BJ (cell line): ENCODE measurements around the gene STAT2. TPM values are rescaled to one million over a fixed set of nuclear protein-coding genes. Genes with fewer than 3 reads are reported as not detected.

Source experiments
- CTCF ChIA-PET: fragments of 350-600 bp; formaldehyde crosslinking; extraction: SDS; loops from one replicate; lab custom pipeline; 2021; ENCODE audit warnings: antibody characterized with exemption, inconsistent platforms; lab: Yijun Ruan, JAX
- POLR2A ChIA-PET: fragments of 300-600 bp; sonication (Branson Sonifier 250); formaldehyde crosslinking; extraction: SDS; loops from one replicate; lab custom pipeline; 2021; ENCODE audit warnings: antibody characterized with exemption; lab: Charles Lee
- DNase-seq: peaks from one replicate; pipeline ENCODE4 v3.0.0-alpha.2; 2011; ENCODE audit warnings: low read depth
- H3K27me3 ChIP-seq: 2 replicates; pipeline ENCODE4 v1.6.0; 2011; ENCODE audit warnings: low read length; ENCODE audit not compliant: control insufficient read depth, insufficient read depth
- H3K36me3 ChIP-seq: 2 replicates; pipeline ENCODE4 v1.5.1; 2011; ENCODE audit warnings: low read length; ENCODE audit not compliant: control insufficient read depth, insufficient read depth
- H3K4me3 ChIP-seq: 2 replicates; pipeline ENCODE4 v1.5.1; 2011; ENCODE audit warnings: low read depth, mild to moderate bottlenecking, control low read depth, low read length
- CTCF ChIP-seq: IDR thresholded peaks from 2 replicates; pipeline ENCODE4 v1.5.1; 2011; ENCODE audit warnings: low read depth, mild to moderate bottlenecking, control low read depth, inconsistent platforms, low read length, moderate library complexity; ENCODE audit not compliant: insufficient read depth
- polyA plus RNA-seq: library from polyadenylated mRNA; depleted of rRNA; stranded (reverse); fragments of >200 nt; gene quantifications from 2 replicates; pipeline ENCODE4 v1.2.3, GENCODE V29; 2011; rRNA removed
- small RNA-seq: library from RNA; depleted of rRNA; stranded (forward); fragments of <200 nt; gene quantifications from one replicate; pipeline ENCODE3, GENCODE V24; 2012; ENCODE audit warnings: low replicate concordance, low read depth; ENCODE audit not compliant: insufficient read length

The STAT2 gene
- polyA plus RNA-seq, 1 experiment: 154 TPM

GRCh38 chr12:56299308-56299852, 60.5 kb downstream of the STAT2 start:
- peaks cover 1% of the 10 kb centered on the region; the same call in 1 of the 2 replicates for H3K36me3 ChIP-seq
- H3K27me3 ChIP-seq: no peaks in the 10 kb centered on the region
- no peak for DNase-seq
- peak overlapping the region; percentile 85 for H3K4me3 ChIP-seq
- ChIA-PET CTCF (interaction anchor here (1.3 to 2.4 kb wide), 4 partner anchors 9 to 180 kb away, joined by 3 to 7 read pairs (median 6); partner anchors contain the start of gene COQ10A), POLR2A (no interaction called here)
- no peak for TF ChIP-seq CTCF

- H3K36me3 ChIP-seq: no peaks in the 10 kb centered on the region
- ChIA-PET CTCF (interaction anchor here (1.3 to 2.4 kb wide), 5 partner anchors 9 to 179 kb away, joined by 3 to 7 read pairs (median 6); partner anchors contain the start of gene ANKRD52), POLR2A (no interaction called here)
- H3K4me3 ChIP-seq: peak overlapping the region; percentile 85
- DNase-seq: no peak
- TF ChIP-seq CTCF: no peak
- H3K27me3 ChIP-seq: no peaks in the 10 kb centered on the region
These were observed 61.1 kb downstream of the STAT2 start for GRCh38 chr12:56298828-56299227.

GRCh38 chr12:56297400-56297799, 62.5 kb downstream of the STAT2 start:
- Histone ChIP-seq H3K4me3 (no peak overlapping the region), H3K36me3 (no peaks in the 10 kb centered on the region), H3K27me3 (no peaks in the 10 kb centered on the region)
- CTCF ChIA-PET: interaction anchor here (0.6 to 1.8 kb wide), 4 partner anchors 12 to 108 kb away, joined by 3 to 6 read pairs (median 4); partner anchors contain the start of genes ANKRD52, IL23A and SMARCC2
- POLR2A ChIA-PET: no interaction called here
- DNase-seq: no peak
- TF ChIP-seq CTCF: no peak

- DNase-seq: no peak
- POLR2A ChIA-PET: no interaction called here
- Histone ChIP-seq H3K36me3 (no peaks in the 10 kb centered on the region), H3K4me3 (no peak overlapping the region), H3K27me3 (no peaks in the 10 kb centered on the region)
- CTCF ChIA-PET: interaction anchor here (0.7 to 1.1 kb wide), 2 partner anchors 12 to 107 kb away, joined by 3 to 4 read pairs; partner anchors contain the start of gene SMARCC2
- TF ChIP-seq CTCF: no peak
These were observed 63.6 kb downstream of the STAT2 start for GRCh38 chr12:56296295-56296694.

GRCh38 chr12:56293795-56294194, 66.1 kb downstream of the STAT2 start:
- POLR2A ChIA-PET: no interaction called here
- H3K4me3 ChIP-seq: no peak overlapping the region
- DNase-seq: no peak
- no peak for TF ChIP-seq CTCF
- no peaks in the 10 kb centered on the region for H3K27me3 ChIP-seq
- no peaks in the 10 kb centered on the region for H3K36me3 ChIP-seq
- CTCF ChIA-PET: interaction anchor here (0.8 to 1.1 kb wide), 2 partner anchors 10 to 171 kb away, joined by 3 read pairs; no protein-coding TSS in a partner anchor

Small RNAs within 50 kb of the gene (small RNA-seq; reads per million reads assigned to genes)
- not detected for gene RNU7-40P

Other genes starting within 250 kb of the STAT2 start
- 5,645 and 7,867 TPM in 2 replicates for gene RPL41, start 243.5 kb downstream of the STAT2 start, polyA plus RNA-seq
- gene ZC3H10, start 241.8 kb downstream of the STAT2 start, polyA plus RNA-seq: 1.4 and 1.6 TPM in 2 replicates
- gene ESYT1, start 231.8 kb downstream of the STAT2 start, polyA plus RNA-seq: 180 and 264 TPM in 2 replicates
- 74.1 and 75.4 TPM in 2 replicates for gene MYL6B, start 207.5 kb downstream of the STAT2 start, polyA plus RNA-seq
- 5,667 and 6,879 TPM in 2 replicates for gene MYL6, start 201.7 kb downstream of the STAT2 start, polyA plus RNA-seq
- gene SMARCC2, start 170.6 kb downstream of the STAT2 start, polyA plus RNA-seq: 60.7 and 72.6 TPM in 2 replicates
- 212 and 338 TPM in 2 replicates for gene RNF41, start 138.2 kb downstream of the STAT2 start, polyA plus RNA-seq
- gene NABP2, start 135.8 kb downstream of the STAT2 start, polyA plus RNA-seq: 47.5 and 52.0 TPM in 2 replicates
- not detected in 2 replicates for gene SLC39A5, start 130.1 kb downstream of the STAT2 start, polyA plus RNA-seq
- gene ANKRD52, start 101.7 kb downstream of the STAT2 start, polyA plus RNA-seq: 21.0 and 26.8 TPM in 2 replicates
- 13.7 and 14.1 TPM in 2 replicates for gene COQ10A, start 93.2 kb downstream of the STAT2 start, polyA plus RNA-seq
- 117 and 150 TPM in 2 replicates for gene CS, start 59.8 kb downstream of the STAT2 start, polyA plus RNA-seq
- 179 and 239 TPM in 2 replicates for gene CNPY2, start 44.1 kb downstream of the STAT2 start, polyA plus RNA-seq
- 27.2 and 32.3 TPM in 2 replicates for gene PAN2, start 26.1 kb downstream of the STAT2 start, polyA plus RNA-seq
- 0.12 TPM in 1 of 2 replicates, not detected in the other for gene IL23A, start 21.2 kb downstream of the STAT2 start, polyA plus RNA-seq
- gene APOF, start 2.8 kb upstream of the STAT2 start, polyA plus RNA-seq: not detected in 2 replicates
- gene TIMELESS, start 89.3 kb upstream of the STAT2 start, polyA plus RNA-seq: 2.3 and 2.9 TPM in 2 replicates
- 0.10 and 0.12 TPM in 2 replicates for gene MIP, start 94.5 kb upstream of the STAT2 start, polyA plus RNA-seq
- gene SPRYD4, start 108.5 kb upstream of the STAT2 start, polyA plus RNA-seq: 2.4 and 2.6 TPM in 2 replicates
- gene GLS2, start 128.1 kb upstream of the STAT2 start, polyA plus RNA-seq: 0.13 and 0.18 TPM in 2 replicates
- 67.9 and 68.4 TPM in 2 replicates for gene RBMS2, start 161.7 kb upstream of the STAT2 start, polyA plus RNA-seq